ENCODE data around the gene DOK1. TPM values are rescaled to one million over a fixed set of nuclear protein-coding genes. Genes with fewer than 3 reads are reported as not detected.

Gene DOK1
- total RNA-seq, 1 experiment from 2014 or later = 6.2 TPM

DNA sequence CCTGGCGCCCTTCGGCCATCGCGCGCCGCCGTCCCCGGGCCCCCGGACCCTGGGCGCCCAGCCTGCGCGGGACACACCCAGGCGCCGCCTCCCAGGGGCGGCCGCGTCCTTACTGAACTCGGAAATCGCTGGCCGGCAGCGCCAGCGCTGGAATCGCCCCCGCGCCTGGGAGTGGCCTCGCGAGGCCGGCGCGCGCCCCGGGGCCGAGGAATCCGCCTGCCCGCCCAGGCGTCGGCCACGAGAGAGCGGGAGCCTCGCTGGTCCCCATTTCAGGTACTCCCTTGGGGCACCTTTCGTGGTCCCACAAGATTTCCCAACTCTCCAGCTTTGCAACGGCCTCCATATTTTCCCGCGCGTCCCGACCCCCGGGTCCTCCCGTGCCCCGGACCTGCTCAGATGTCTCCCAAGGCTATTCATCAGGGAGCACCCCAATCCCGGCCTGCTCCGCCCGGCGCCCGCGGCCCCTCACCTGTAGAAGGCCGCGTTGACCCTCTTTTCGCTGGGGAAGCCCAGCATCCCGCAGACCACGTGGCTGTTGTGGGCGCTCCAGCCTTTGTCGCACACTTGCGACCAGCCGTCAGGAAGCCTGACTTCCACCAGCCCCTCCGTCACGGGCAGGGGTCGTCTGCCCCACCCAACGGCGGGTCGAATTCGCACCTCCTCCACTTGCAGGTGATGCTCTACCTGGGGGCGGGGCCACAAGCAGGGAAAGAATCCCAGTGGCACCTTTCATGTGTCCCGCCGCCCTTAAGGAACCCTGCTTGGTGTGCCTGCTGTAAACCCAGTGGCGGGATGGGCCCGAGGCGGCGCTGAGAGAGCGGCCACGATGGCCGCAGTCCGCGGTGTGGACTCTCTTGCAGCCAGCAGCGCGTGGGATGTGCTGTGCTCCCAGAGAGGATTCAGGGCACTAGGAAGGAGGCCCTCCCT lies 5.4 kb upstream of the DOK1 start:
- Histone ChIP-seq H3K27ac (ENCODE audit: low read length) (peak overlapping the region; percentile 80), H3K9me3 (ENCODE audit: control insufficient read depth, insufficient read depth, low read depth, low read length) (no peaks in the 10 kb centered on the region), H3K36me3 (ENCODE audit: control insufficient read depth, insufficient read depth, low read length) (no peaks in the 10 kb centered on the region), H3K4me1 (ENCODE audit: control insufficient read depth, insufficient read depth, low read length) (peaks cover 23% of the 10 kb centered on the region), H3K27me3 (ENCODE audit: control insufficient read depth, insufficient read depth, low read length) (no peaks in the 10 kb centered on the region; the same call in 1 of the 2 replicates), H3K4me3 (ENCODE audit: low read depth in 2 of 2, low read length in 2 of 2) (peak overlapping the region; percentile 70 to 80)
- DNase-seq (ENCODE audit: low read depth, low spot score) = no peak
- ChIA-PET CTCF (no interaction called here), POLR2A (no interaction called here)
- TF ChIP-seq TCF7L2 (IDR thresholded peaks at IDR 0.05; ENCODE audit: low read depth, low read length) (peak; percentile 57; the same call in 1 of the 2 replicates), SIN3A (IDR thresholded peaks at IDR 0.05; ENCODE audit: borderline replicate concordance, insufficient read depth, low read depth, low read length) (0 out of 2 replicates have a peak, but pooled peaks have one; percentile 32), POLR2AphosphoS5 (IDR thresholded peaks at IDR 0.05; ENCODE audit: low read depth, low read length) (peak; percentile 70)
- TF ChIP-seq, protein P1, sequence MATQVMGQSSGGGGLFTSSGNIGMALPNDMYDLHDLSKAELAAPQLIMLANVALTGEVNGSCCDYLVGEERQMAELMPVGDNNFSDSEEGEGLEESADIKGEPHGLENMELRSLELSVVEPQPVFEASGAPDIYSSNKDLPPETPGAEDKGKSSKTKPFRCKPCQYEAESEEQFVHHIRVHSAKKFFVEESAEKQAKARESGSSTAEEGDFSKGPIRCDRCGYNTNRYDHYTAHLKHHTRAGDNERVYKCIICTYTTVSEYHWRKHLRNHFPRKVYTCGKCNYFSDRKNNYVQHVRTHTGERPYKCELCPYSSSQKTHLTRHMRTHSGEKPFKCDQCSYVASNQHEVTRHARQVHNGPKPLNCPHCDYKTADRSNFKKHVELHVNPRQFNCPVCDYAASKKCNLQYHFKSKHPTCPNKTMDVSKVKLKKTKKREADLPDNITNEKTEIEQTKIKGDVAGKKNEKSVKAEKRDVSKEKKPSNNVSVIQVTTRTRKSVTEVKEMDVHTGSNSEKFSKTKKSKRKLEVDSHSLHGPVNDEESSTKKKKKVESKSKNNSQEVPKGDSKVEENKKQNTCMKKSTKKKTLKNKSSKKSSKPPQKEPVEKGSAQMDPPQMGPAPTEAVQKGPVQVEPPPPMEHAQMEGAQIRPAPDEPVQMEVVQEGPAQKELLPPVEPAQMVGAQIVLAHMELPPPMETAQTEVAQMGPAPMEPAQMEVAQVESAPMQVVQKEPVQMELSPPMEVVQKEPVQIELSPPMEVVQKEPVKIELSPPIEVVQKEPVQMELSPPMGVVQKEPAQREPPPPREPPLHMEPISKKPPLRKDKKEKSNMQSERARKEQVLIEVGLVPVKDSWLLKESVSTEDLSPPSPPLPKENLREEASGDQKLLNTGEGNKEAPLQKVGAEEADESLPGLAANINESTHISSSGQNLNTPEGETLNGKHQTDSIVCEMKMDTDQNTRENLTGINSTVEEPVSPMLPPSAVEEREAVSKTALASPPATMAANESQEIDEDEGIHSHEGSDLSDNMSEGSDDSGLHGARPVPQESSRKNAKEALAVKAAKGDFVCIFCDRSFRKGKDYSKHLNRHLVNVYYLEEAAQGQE (IDR thresholded peaks at IDR 0.05; ENCODE audit: insufficient read depth in 1 of 2, low read depth in 2 of 2, low read length in 1 of 2) = no peak
- TF ChIP-seq, protein P2, sequence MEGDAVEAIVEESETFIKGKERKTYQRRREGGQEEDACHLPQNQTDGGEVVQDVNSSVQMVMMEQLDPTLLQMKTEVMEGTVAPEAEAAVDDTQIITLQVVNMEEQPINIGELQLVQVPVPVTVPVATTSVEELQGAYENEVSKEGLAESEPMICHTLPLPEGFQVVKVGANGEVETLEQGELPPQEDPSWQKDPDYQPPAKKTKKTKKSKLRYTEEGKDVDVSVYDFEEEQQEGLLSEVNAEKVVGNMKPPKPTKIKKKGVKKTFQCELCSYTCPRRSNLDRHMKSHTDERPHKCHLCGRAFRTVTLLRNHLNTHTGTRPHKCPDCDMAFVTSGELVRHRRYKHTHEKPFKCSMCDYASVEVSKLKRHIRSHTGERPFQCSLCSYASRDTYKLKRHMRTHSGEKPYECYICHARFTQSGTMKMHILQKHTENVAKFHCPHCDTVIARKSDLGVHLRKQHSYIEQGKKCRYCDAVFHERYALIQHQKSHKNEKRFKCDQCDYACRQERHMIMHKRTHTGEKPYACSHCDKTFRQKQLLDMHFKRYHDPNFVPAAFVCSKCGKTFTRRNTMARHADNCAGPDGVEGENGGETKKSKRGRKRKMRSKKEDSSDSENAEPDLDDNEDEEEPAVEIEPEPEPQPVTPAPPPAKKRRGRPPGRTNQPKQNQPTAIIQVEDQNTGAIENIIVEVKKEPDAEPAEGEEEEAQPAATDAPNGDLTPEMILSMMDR (IDR thresholded peaks at IDR 0.05) = no peak
- peak; percentile 91 for ATAC-seq
- no TSS peak for BruUV-seq (replicated peaks)
- intact Hi-C loops (cut with micrococcal nuclease; ENCODE audit: unreplicated experiment) (no loop called here), in situ Hi-C loops (cut with HindIII; ENCODE audit: low pct_unique_long_range_greater_than_20kb, low sequenced_read_pairs) (no loop called here)

DNA sequence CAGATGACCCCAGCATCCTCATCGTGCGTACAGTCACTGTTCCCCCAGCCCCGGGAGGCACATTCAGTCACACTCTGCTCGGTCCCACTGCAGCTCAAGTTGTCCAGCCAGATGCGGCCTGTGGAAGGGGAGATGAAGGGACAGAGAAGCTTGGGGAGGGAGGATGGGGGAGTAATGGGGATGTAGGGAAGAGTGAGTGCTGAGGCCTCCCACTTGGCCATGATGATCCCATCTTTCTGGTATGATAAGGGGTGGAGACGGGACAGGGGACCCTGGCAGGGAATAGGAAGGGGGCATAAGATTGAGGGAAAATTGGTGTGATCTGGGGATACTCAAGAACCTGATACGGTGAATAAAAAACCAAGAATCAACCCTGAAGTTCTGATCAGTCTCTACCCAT lies 4.3 kb upstream of the DOK1 start:
- CTCF ChIA-PET = no interaction called here
- TSS peak; percentile 80 for BruUV-seq (replicated peaks)
- POLR2A ChIA-PET = interaction anchor here (0.8 kb wide), 1 partner anchor 46 kb away, joined by 3 read pairs; no protein-coding TSS in a partner anchor
- peak overlapping the region in 1 of 2 experiments; percentile 80; a peak in 1 of 4 replicates for H3K4me3 ChIP-seq (ENCODE audit: low read depth in 2 of 2, low read length in 2 of 2)
- H3K36me3 ChIP-seq (ENCODE audit: control insufficient read depth, insufficient read depth, low read length) = no peaks in the 10 kb centered on the region
- no peak for ATAC-seq
- H3K9me3 ChIP-seq (ENCODE audit: control insufficient read depth, insufficient read depth, low read depth, low read length) = no peaks in the 10 kb centered on the region
- no peaks in the 10 kb centered on the region; the same call in 1 of the 2 replicates for H3K27me3 ChIP-seq (ENCODE audit: control insufficient read depth, insufficient read depth, low read length)
- no peak overlapping the region for H3K27ac ChIP-seq (ENCODE audit: low read length)
- TF ChIP-seq, protein P1 (IDR thresholded peaks at IDR 0.05; ENCODE audit: insufficient read depth in 1 of 2, low read depth in 2 of 2, low read length in 1 of 2) = no peak
- no peak for TF ChIP-seq POLR2AphosphoS5 (IDR thresholded peaks at IDR 0.05; ENCODE audit: low read depth, low read length)
- peaks cover 23% of the 10 kb centered on the region for H3K4me1 ChIP-seq (ENCODE audit: control insufficient read depth, insufficient read depth, low read length)
- in situ Hi-C loops (cut with HindIII; ENCODE audit: low pct_unique_long_range_greater_than_20kb, low sequenced_read_pairs) (no loop called here), intact Hi-C loops (cut with micrococcal nuclease; ENCODE audit: unreplicated experiment) (no loop called here)
- DNase-seq (ENCODE audit: low read depth, low spot score) = no peak

All from Panc1 (cell line).